WTC11 (cell line): ENCODE data around the gene SCUBE1.

ENCODE experiments used
- HMGXB4 ChIP-seq: sonication (generic); formaldehyde crosslinking; IDR thresholded peaks from 2 replicates; pipeline ENCODE4 v1.8.1; 2023; ENCODE audit warnings: mild to moderate bottlenecking, moderate library complexity, missing genetic modification reagents
- KAT7 ChIP-seq: sonication (generic); formaldehyde crosslinking; IDR thresholded peaks from 2 replicates; pipeline ENCODE4 v1.8.1; 2023; ENCODE audit warnings: missing genetic modification reagents, mild to moderate bottlenecking, borderline replicate concordance
- PRDM15 ChIP-seq: sonication (generic); formaldehyde crosslinking; IDR thresholded peaks from 2 replicates; pipeline ENCODE4 v1.8.0; 2022; ENCODE audit warnings: missing genetic modification reagents

GRCh38 chr22:43200555-43200954 is 142.6 kb downstream of the SCUBE1 start:
- TF ChIP-seq KAT7 (CRISPR knock-in tag) (no peak), HMGXB4 (CRISPR knock-in tag) (no peak), PRDM15 (no peak)
